Upper lobe of left lung (tissue), 4 donors: ENCODE data around the gene SPACA4.

Experiments
- POLR2A ChIP-seq, 4 donors: fragments of 450-650 bp; IDR thresholded peaks; one replicate each; pipeline ENCODE4 v1.5.1; 2016 to 2017; ENCODE audit warnings: antibody characterized with exemption in 4 of 4, mild to moderate bottlenecking in 2 of 4
- POLR2AphosphoS5 ChIP-seq, 2 donors: sonication (generic); formaldehyde crosslinking; IDR thresholded peaks; one replicate each; pipeline ENCODE4 v1.5.1; 2017; ENCODE audit warnings: antibody characterized with exemption in 2 of 2
- TF ChIP-seq, protein P1 (sequence below), 6 experiments: fragments of 450-650 bp in 4 of 6; fragments of 200-600 bp in 2 of 6; sonication (generic) in 2 of 6; IDR thresholded peaks; one replicate each; pipeline ENCODE4 v1.5.1; 2016 to 2019; ENCODE audit warnings: antibody characterized with exemption in 6 of 6

DNA sequence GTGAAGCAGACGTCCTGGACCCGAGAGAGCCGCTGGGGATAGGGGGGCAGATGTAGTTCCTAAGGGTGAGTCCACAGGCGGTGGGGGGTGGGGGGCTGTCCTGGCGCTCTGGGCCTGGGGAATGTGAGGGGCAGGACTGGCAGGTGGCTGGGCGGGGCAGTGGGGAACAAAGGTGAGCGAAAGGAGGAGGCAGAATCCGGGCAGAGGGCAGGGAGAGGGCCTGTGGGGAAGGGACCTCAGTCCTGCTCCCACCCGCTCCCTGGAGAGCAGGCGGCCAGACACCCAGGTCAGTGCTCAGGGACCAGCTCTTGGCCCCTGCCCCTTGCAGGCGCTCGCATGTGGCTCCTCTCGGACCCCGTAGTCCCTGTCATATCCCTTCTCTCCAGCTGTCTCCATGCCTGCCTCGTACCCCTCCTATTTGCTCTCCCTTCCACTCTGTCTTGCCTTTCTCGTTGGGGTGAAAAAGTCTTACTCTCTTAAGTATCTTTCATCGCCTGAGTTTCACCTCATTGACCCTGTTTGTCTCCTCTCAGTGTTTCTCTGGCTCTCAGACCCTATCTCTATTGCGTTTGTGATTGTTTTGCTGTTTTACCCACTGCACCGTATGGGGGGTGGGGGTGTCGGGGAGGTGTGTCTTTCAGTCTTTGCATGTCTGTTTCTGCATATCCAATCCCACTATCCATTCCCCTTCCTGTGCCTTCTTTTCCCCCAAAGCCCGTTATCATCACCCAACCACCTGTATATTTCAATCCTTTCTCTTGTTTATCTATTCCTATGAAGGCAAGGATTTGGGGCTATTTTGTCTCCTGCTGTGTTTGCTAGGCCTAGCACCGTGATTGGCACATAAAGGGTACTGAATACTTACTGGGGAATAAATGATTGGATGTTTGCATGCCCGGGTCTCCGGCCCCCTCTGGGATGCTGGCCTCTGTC, 18.5 kb downstream of the SPACA4 start:
- TF ChIP-seq POLR2AphosphoS5 (IDR thresholded peaks at IDR 0.05) (no peak), POLR2A (IDR thresholded peaks at IDR 0.05) (no peak)
- TF ChIP-seq, protein P1, sequence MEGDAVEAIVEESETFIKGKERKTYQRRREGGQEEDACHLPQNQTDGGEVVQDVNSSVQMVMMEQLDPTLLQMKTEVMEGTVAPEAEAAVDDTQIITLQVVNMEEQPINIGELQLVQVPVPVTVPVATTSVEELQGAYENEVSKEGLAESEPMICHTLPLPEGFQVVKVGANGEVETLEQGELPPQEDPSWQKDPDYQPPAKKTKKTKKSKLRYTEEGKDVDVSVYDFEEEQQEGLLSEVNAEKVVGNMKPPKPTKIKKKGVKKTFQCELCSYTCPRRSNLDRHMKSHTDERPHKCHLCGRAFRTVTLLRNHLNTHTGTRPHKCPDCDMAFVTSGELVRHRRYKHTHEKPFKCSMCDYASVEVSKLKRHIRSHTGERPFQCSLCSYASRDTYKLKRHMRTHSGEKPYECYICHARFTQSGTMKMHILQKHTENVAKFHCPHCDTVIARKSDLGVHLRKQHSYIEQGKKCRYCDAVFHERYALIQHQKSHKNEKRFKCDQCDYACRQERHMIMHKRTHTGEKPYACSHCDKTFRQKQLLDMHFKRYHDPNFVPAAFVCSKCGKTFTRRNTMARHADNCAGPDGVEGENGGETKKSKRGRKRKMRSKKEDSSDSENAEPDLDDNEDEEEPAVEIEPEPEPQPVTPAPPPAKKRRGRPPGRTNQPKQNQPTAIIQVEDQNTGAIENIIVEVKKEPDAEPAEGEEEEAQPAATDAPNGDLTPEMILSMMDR (IDR thresholded peaks at IDR 0.05), result no peak
